GM12878 (cell line): Measurements from ENCODE around the gene EDN2. TPM values are rescaled to one million over a fixed set of nuclear protein-coding genes. Genes with fewer than 3 reads are reported as not detected.

Experiments used
- ATAC-seq: fragments of 200-7000 bp; cut with Tn5 transposase; 3 replicates; pipeline ENCODE4 v1.9.1; 2020; ENCODE audit warnings: mild to moderate bottlenecking, moderate library complexity
- BruUV-seq: library from RNA; stranded (reverse); fragments of 400-500 nt; replicated peaks from 2 replicates; lab custom pipeline; 2021; lab: Mats Ljungman, UMichigan
- CTCF ChIA-PET: fragments of 300-600 bp; sonication (Branson Sonifier 250); formaldehyde crosslinking; extraction: SDS; loops from one replicate; lab custom pipeline; 2021; ENCODE audit warnings: inconsistent platforms; lab: Yijun Ruan, JAX
- POLR2A ChIA-PET: fragments of 350-600 bp; formaldehyde crosslinking; extraction: SDS; loops from one replicate; lab custom pipeline; 2021; ENCODE audit warnings: inconsistent platforms; lab: Charles Lee
- RAD21 ChIA-PET: fragments of 300-600 bp; sonication (Branson Sonifier 250); formaldehyde crosslinking; loops from one replicate; lab custom pipeline; 2023; ENCODE audit warnings: antibody characterized with exemption; ENCODE audit not compliant: unreplicated experiment; lab: Charles Lee
- SMC1A ChIA-PET: fragments of 300-600 bp; sonication (Branson Sonifier 250); formaldehyde crosslinking; loops from one replicate; lab custom pipeline; 2023; ENCODE audit not compliant: unreplicated experiment, uncharacterized antibody; lab: Charles Lee
- DNase-seq: peaks from one replicate; pipeline ENCODE4 v3.0.0-alpha.2; 2011; ENCODE audit warnings: low read depth, low spot score
- FAIRE-seq: peaks from 3 replicates; lab custom pipeline; 2011; peaks lifted over from hg19 to GRCh38; lab: Jason Lieb, UNC
- H2AFZ ChIP-seq: 2 replicates; pipeline ENCODE4 v1.6.0; 2011; ENCODE audit warnings: low read depth, low read length, control low read depth; ENCODE audit not compliant: control insufficient read depth
- H3K27ac ChIP-seq: 2 replicates; pipeline ENCODE4 v1.5.1; 2011; ENCODE audit warnings: control low read depth; ENCODE audit not compliant: control insufficient read depth, insufficient read depth
- H3K27me3 ChIP-seq, 2 experiments: replicated peaks in 1 of 2; 2 replicates each; pipeline versions ENCODE4 v1.6.0 to v1.6.1; 2011; ENCODE audit warnings: low read length in 1 of 2; ENCODE audit not compliant: control insufficient read depth in 2 of 2, insufficient read depth in 2 of 2
- H3K36me3 ChIP-seq, 2 experiments: 2 replicates each; pipeline ENCODE4 v1.5.1; 2011; ENCODE audit warnings: low read length in 1 of 2; ENCODE audit not compliant: control insufficient read depth in 2 of 2, insufficient read depth in 2 of 2
- H3K4me1 ChIP-seq: 2 replicates; pipeline ENCODE4 v1.6.1; 2011; ENCODE audit warnings: mild to moderate bottlenecking, low read length, moderate library complexity, mixed read lengths; ENCODE audit not compliant: control insufficient read depth, insufficient read depth
- H3K4me2 ChIP-seq: 2 replicates; pipeline ENCODE4 v1.6.0; 2011; ENCODE audit warnings: control low read depth; ENCODE audit not compliant: control insufficient read depth, insufficient read depth
- H3K4me3 ChIP-seq: fragments of 200-600 bp; sonication (generic); 2 replicates; pipeline ENCODE4 v1.5.1; 2016
- H3K79me2 ChIP-seq: 2 replicates; pipeline ENCODE4 v1.6.0; 2011; ENCODE audit warnings: low read length; ENCODE audit not compliant: control insufficient read depth, insufficient read depth
- H3K9ac ChIP-seq: 2 replicates; pipeline ENCODE4 v1.8.0; 2011; ENCODE audit warnings: low read length, control low read depth, mixed read lengths; ENCODE audit not compliant: control insufficient read depth, insufficient read depth
- H3K9me3 ChIP-seq: replicated peaks from 3 replicates; pipeline ENCODE4 v1.5.1; 2011; ENCODE audit warnings: mild to moderate bottlenecking, low read length; ENCODE audit not compliant: control insufficient read depth, insufficient read depth
- H4K20me1 ChIP-seq: 2 replicates; pipeline ENCODE4 v1.6.0; 2011; ENCODE audit not compliant: control insufficient read depth, insufficient read depth
- ELK1 ChIP-seq: IDR thresholded peaks from 2 replicates; pipeline ENCODE4 v1.6.1; 2012; ENCODE audit warnings: low read depth, low read length, improper control_type of control experiment
- HDAC2 ChIP-seq: fragments of 200-600 bp; sonication (generic); IDR thresholded peaks from 2 replicates; pipeline ENCODE4 v1.6.1; 2017
- IKZF1 ChIP-seq: fragments of 450-650 bp; conservative IDR thresholded peaks from 2 replicates; pipeline ENCODE4 v1.6.1; 2017; ENCODE audit warnings: antibody characterized with exemption, mild to moderate bottlenecking
- JUNB ChIP-seq: IDR thresholded peaks from 2 replicates; pipeline ENCODE4 v1.6.1; 2016; ENCODE audit warnings: antibody characterized with exemption, mild to moderate bottlenecking
- MEF2B ChIP-seq: fragments of 450-650 bp; IDR thresholded peaks from 2 replicates; pipeline ENCODE4 v1.6.1; 2018; ENCODE audit warnings: mild to moderate bottlenecking, moderate library complexity; ENCODE audit not compliant: partially characterized antibody, poor library complexity, severe bottlenecking
- POLR2AphosphoS2 ChIP-seq: IDR thresholded peaks from 2 replicates; pipeline ENCODE4 v1.6.1; 2011; ENCODE audit warnings: low read depth, mild to moderate bottlenecking, low read length, improper control_type of control experiment, moderate library complexity
- RELB ChIP-seq: fragments of 450-650 bp; IDR thresholded peaks from 2 replicates; pipeline ENCODE4 v1.6.1; 2017; ENCODE audit warnings: low read depth, mild to moderate bottlenecking, moderate library complexity
- SIX5 ChIP-seq: IDR thresholded peaks from 2 replicates; pipeline ENCODE4 v1.6.1; 2011; ENCODE audit warnings: mild to moderate bottlenecking, low read depth, low read length, moderate library complexity; ENCODE audit not compliant: severe bottlenecking
- SPI1 ChIP-seq: IDR thresholded peaks from 2 replicates; pipeline ENCODE4 v1.6.1; 2011; ENCODE audit warnings: low read depth, mild to moderate bottlenecking, low read length, moderate library complexity, borderline replicate concordance; ENCODE audit not compliant: insufficient read depth
- ZNF217 ChIP-seq: fragments of 450-650 bp; IDR thresholded peaks from 2 replicates; pipeline ENCODE4 v1.6.1; 2017; ENCODE audit warnings: antibody characterized with exemption, mild to moderate bottlenecking
- ZNF24 ChIP-seq: fragments of 450-650 bp; IDR thresholded peaks from 2 replicates; pipeline ENCODE4 v1.6.1; 2017; ENCODE audit warnings: antibody characterized with exemption, mild to moderate bottlenecking
- ZNF687 ChIP-seq: fragments of 450-650 bp; IDR thresholded peaks from 2 replicates; pipeline ENCODE4 v1.6.1; 2017; ENCODE audit warnings: mild to moderate bottlenecking, moderate library complexity
- WGBS: methylation state at CpG from one replicate; pipeline ENCODE4 v1.1.6; 2016; ENCODE audit warnings: low lambda C conversion rate; ENCODE audit not compliant: insufficient replicate concordance, insufficient coverage; ENCODE audit errors: missing lambda C conversion rate; 5-methylcytosine and 5-hydroxymethylcytosine counted together
- in situ Hi-C: fragments of 300-500 bp; cut with MboI; formaldehyde crosslinking; loops from 9 replicates; pipeline ENCODE4 v1.14.3; 2018; ENCODE audit warnings: mixed read lengths
- intact Hi-C: fragments of 100-400 bp; cut with micrococcal nuclease; formaldehyde crosslinking; loops from one replicate; pipeline ENCODE4 v1.14.2; 2022; ENCODE audit not compliant: unreplicated experiment
- polyA plus RNA-seq, 11 experiments: library from polyadenylated mRNA; depleted of rRNA in 4 of 11; unstranded in 6 of 11; stranded (reverse) in 5 of 11; fragments of >200 nt; fragmentation: Nextera tagmentation in 4 of 11; fragmentation: Illumina TruSeq in 1 of 11; extraction: Ambion mirVana in 4 of 11; extraction: Trizol in 1 of 11; gene quantifications; 1 replicate in 1 of 11; 2 replicates in 10 of 11; pipeline versions ENCODE4 v1.2.1 to v1.2.3, GENCODE V29; 2011 to 2016; ENCODE audit warnings: inconsistent platforms in 2 of 11, missing spikeins in 2 of 11, low read depth in 1 of 11
- total RNA-seq, 4 experiments: library from RNA; depleted of rRNA in 3 of 4; stranded (reverse); fragments of >200 nt in 3 of 4; fragmentation: Illumina TruSeq in 1 of 4; extraction: Trizol in 1 of 4; gene quantifications; 2 replicates each; pipeline versions ENCODE4 v1.2.1 to v1.2.3, GENCODE V29; 2013 to 2021

EDN2 gene
- total and polyA plus RNA-seq, 10 of the 15 experiments (the other 5 are each of a cell fraction or from before 2014, with no cell fraction given): 0.11 to 1.5 (median 0.43) TPM; not detected in 1

- peak overlapping the region; percentile 60 for H3K9ac ChIP-seq
- no peaks in the 10 kb centered on the region for H3K36me3 ChIP-seq
- ChIA-PET POLR2A (interaction anchor here (0.7 to 0.9 kb wide), 2 partner anchors 8 to 21 kb away, joined by 3 read pairs; no protein-coding TSS in a partner anchor), SMC1A (interaction anchor here (0.6 to 1.2 kb wide), 4 partner anchors 16 to 218 kb away, joined by 3 to 5 read pairs (median 4); no protein-coding TSS in a partner anchor), CTCF (interaction anchor here (1.0 to 1.6 kb wide), 6 partner anchors 10 to 54 kb away, joined by 3 to 6 read pairs (median 4); no protein-coding TSS in a partner anchor), RAD21 (interaction anchor here (1.0 kb wide), 1 partner anchor 31 kb away, joined by 3 read pairs; no protein-coding TSS in a partner anchor)
- DNase-seq: peak; percentile 48
- 9% methylated on average over 16 of the region's 16 CpGs for WGBS
- BruUV-seq: no TSS peak
- in situ Hi-C loops: no loop called here
- peak overlapping the region; percentile 76; the same call in 1 of the 2 replicates for H3K4me2 ChIP-seq
- H3K9me3 ChIP-seq: no peaks in the 10 kb centered on the region
- peak; percentile 83 for ATAC-seq
- H3K4me3 ChIP-seq: 0 out of 2 replicates have a peak overlapping the region, but pooled peaks have one; percentile 45
- peak; percentile 52 for FAIRE-seq
- H3K27ac ChIP-seq: peak overlapping the region; percentile 69
- peaks cover 34% of the 10 kb centered on the region for H3K4me1 ChIP-seq
- no peaks in the 10 kb centered on the region for H4K20me1 ChIP-seq
- no peaks in the 10 kb centered on the region for H3K27me3 ChIP-seq
- intact Hi-C loops: no loop called here
- H2AFZ ChIP-seq: peak overlapping the region; percentile 59
- no peaks in the 10 kb centered on the region for H3K79me2 ChIP-seq
- TF ChIP-seq POLR2AphosphoS2: no peak
- no peak for TF ChIP-seq SPI1
- peak; percentile 46 for TF ChIP-seq IKZF1
- TF ChIP-seq ZNF217: peak; percentile 85; the same call in 1 of the 2 replicates
- TF ChIP-seq RELB: peak; percentile 87
- no peak for TF ChIP-seq ZNF24
- TF ChIP-seq SIX5: no peak
- TF ChIP-seq ELK1: no peak
- no peak for TF ChIP-seq MEF2B
- TF ChIP-seq ZNF687: no peak
- TF ChIP-seq JUNB: peak; percentile 60
- TF ChIP-seq HDAC2: no peak
Observed at GRCh38 chr1:41487126-41488039, 2.9 kb upstream of the EDN2 start.
